HEK293 (cell line): ENCODE data around the gene DPH5.

Experiments
- ZNF626 ChIP-seq: fragments of 450-650 bp; sonication (Bioruptor Pico); formaldehyde crosslinking; IDR thresholded peaks from 2 replicates; pipeline ENCODE4 v1.5.1; 2018; ENCODE audit warnings: missing biosample characterization, missing genetic modification characterization, inconsistent platforms
- ZNF777 ChIP-seq: fragments of 450-650 bp; formaldehyde crosslinking; IDR thresholded peaks from 2 replicates; pipeline ENCODE4 v1.5.1; 2017; ENCODE audit warnings: missing biosample characterization, missing genetic modification characterization, borderline replicate concordance
- TF ChIP-seq, protein P1 (sequence below): fragments of 450-650 bp; formaldehyde crosslinking; IDR thresholded peaks from 2 replicates; pipeline ENCODE4 v1.5.1; 2016; ENCODE audit warnings: missing biosample characterization, missing genetic modification characterization
- TF ChIP-seq, protein P2 (sequence below): fragments of 450-650 bp; formaldehyde crosslinking; IDR thresholded peaks from 2 replicates; pipeline ENCODE4 v1.5.1; 2016; ENCODE audit warnings: missing biosample characterization, missing genetic modification characterization

DNA sequence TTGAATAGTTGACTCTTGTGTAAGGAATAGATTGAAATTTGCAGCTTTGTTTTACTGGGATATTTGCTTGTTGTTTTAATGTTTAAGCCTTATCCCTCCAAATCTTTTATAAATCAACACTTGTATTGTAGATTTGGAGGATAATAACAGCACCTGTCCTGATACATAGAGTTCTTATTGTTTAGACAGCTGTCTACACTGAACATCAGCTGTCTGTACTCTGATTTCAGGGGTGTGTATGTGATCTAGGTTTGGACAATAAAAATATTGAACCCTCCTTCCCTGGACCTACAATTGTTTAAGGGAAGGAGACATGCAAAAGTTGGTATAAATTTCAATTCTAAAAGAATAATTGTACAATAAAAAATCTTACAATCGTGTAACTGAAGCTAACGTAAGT, 48.3 kb upstream of the DPH5 start:
- TF ChIP-seq, protein P1, sequence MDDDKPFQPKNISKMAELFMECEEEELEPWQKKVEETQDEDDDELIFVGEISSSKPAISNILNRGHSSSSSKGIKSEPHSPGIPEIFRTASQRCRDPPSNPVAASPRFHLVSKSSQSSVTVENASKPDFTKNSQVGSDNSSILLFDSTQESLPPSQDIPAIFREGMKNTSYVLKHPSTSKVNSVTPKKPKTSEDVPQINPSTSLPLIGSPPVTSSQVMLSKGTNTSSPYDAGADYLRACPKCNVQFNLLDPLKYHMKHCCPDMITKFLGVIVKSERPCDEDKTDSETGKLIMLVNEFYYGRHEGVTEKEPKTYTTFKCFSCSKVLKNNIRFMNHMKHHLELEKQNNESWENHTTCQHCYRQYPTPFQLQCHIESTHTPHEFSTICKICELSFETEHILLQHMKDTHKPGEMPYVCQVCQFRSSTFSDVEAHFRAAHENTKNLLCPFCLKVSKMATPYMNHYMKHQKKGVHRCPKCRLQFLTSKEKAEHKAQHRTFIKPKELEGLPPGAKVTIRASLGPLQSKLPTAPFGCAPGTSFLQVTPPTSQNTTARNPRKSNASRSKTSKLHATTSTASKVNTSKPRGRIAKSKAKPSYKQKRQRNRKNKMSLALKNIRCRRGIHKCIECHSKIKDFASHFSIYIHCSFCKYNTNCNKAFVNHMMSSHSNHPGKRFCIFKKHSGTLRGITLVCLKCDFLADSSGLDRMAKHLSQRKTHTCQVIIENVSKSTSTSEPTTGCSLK (tag by site-specific recombination): no peak
- TF ChIP-seq ZNF777 (tag by site-specific recombination) (no peak), ZNF626 (tag by site-specific recombination) (no peak)
- TF ChIP-seq, protein P2, sequence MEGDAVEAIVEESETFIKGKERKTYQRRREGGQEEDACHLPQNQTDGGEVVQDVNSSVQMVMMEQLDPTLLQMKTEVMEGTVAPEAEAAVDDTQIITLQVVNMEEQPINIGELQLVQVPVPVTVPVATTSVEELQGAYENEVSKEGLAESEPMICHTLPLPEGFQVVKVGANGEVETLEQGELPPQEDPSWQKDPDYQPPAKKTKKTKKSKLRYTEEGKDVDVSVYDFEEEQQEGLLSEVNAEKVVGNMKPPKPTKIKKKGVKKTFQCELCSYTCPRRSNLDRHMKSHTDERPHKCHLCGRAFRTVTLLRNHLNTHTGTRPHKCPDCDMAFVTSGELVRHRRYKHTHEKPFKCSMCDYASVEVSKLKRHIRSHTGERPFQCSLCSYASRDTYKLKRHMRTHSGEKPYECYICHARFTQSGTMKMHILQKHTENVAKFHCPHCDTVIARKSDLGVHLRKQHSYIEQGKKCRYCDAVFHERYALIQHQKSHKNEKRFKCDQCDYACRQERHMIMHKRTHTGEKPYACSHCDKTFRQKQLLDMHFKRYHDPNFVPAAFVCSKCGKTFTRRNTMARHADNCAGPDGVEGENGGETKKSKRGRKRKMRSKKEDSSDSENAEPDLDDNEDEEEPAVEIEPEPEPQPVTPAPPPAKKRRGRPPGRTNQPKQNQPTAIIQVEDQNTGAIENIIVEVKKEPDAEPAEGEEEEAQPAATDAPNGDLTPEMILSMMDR: no peak
